CD14-positive monocyte (primary cell): ENCODE data around the gene TNNI2. TPM values are rescaled to one million over a fixed set of nuclear protein-coding genes. Genes with fewer than 3 reads are reported as not detected.

Experiments used
- DNase-seq, 3 donors: peaks; one replicate each; pipeline ENCODE4 v3.0.0-alpha.2; 2011 to 2022
- H2AFZ ChIP-seq: 2 replicates; pipeline ENCODE4 v1.6.0; 2012; ENCODE audit warnings: mild to moderate bottlenecking, low read depth, low read length, inconsistent platforms; ENCODE audit not compliant: insufficient read depth, poor library complexity, severe bottlenecking
- H3K27ac ChIP-seq, 2 donors: 1 replicate in 1 of 2; 2 replicates in 1 of 2; pipeline ENCODE4 v1.5.1; 2012 to 2013; ENCODE audit warnings: low read length in 2 of 2, control low read depth in 1 of 2, inconsistent platforms in 1 of 2, low read depth in 1 of 2, mild to moderate bottlenecking in 1 of 2
- H3K27me3 ChIP-seq, 2 donors: one replicate each; pipeline versions ENCODE4 v1.6.0 to v1.6.1; 2011 to 2013; ENCODE audit warnings: low read length in 2 of 2; ENCODE audit not compliant: control insufficient read depth in 2 of 2, insufficient read depth in 2 of 2
- H3K36me3 ChIP-seq, 2 donors: replicated peaks in 1 of 2; 1 replicate in 1 of 2; 2 replicates in 1 of 2; pipeline versions ENCODE4 v1.5.1 to v1.6.1; 2012 to 2013; ENCODE audit warnings: low read length in 2 of 2, control low read depth in 1 of 2, inconsistent platforms in 1 of 2, mild to moderate bottlenecking in 1 of 2; ENCODE audit not compliant: insufficient read depth in 2 of 2, control insufficient read depth in 1 of 2
- H3K4me1 ChIP-seq, 2 donors: 1 replicate in 1 of 2; 2 replicates in 1 of 2; pipeline versions ENCODE4 v1.5.1 to v1.6.1; 2012 to 2013; ENCODE audit warnings: low read length in 2 of 2, control low read depth in 1 of 2, inconsistent platforms in 1 of 2, mild to moderate bottlenecking in 1 of 2, moderate library complexity in 1 of 2; ENCODE audit not compliant: insufficient read depth in 2 of 2, control insufficient read depth in 1 of 2
- H3K4me2 ChIP-seq: replicated peaks from 2 replicates; pipeline ENCODE3; 2012; ENCODE audit warnings: low read length, moderate library complexity, mild to moderate bottlenecking; ENCODE audit not compliant: poor library complexity, severe bottlenecking; ENCODE audit errors: extremely low read depth
- H3K4me3 ChIP-seq, 3 experiments: fragments of 200-600 bp in 1 of 3; sonication (generic) in 1 of 3; replicated peaks in 1 of 3; 1 replicate in 2 of 3; 2 replicates in 1 of 3; pipeline ENCODE4 v1.5.1; 2011 to 2013; ENCODE audit warnings: low read length in 3 of 3, mild to moderate bottlenecking in 3 of 3, control low read depth in 2 of 3, low read depth in 2 of 3, inconsistent platforms in 1 of 3, moderate library complexity in 1 of 3
- H3K79me2 ChIP-seq: 2 replicates; pipeline ENCODE4 v1.6.0; 2012; ENCODE audit warnings: mild to moderate bottlenecking, control low read depth, inconsistent platforms, low read length, moderate library complexity; ENCODE audit not compliant: insufficient read depth
- H3K9ac ChIP-seq: 2 replicates; pipeline ENCODE4 v1.6.0; 2017; ENCODE audit warnings: low read length, mild to moderate bottlenecking; ENCODE audit not compliant: insufficient read depth, poor library complexity, severe bottlenecking
- H3K9me3 ChIP-seq, 2 donors: replicated peaks in 1 of 2; 1 replicate in 1 of 2; 2 replicates in 1 of 2; pipeline versions ENCODE4 v1.5.1 to v1.6.1; 2012 to 2013; ENCODE audit warnings: low read length in 2 of 2, control low read depth in 1 of 2; ENCODE audit not compliant: control insufficient read depth in 1 of 2, insufficient read depth in 1 of 2
- H4K20me1 ChIP-seq: 2 replicates; pipeline ENCODE4 v1.6.0; 2012; ENCODE audit warnings: mild to moderate bottlenecking, low read length, control low read depth, moderate library complexity; ENCODE audit not compliant: insufficient read depth
- H3K27ac Mint-ChIP-seq, 7 donors: one replicate each; pipeline ENCODE4 v1.8.0; 2020; ENCODE audit warnings: mild to moderate bottlenecking in 7 of 7, mixed read lengths in 7 of 7, moderate library complexity in 6 of 7, inconsistent platforms in 2 of 7
- H3K27me3 Mint-ChIP-seq, 3 donors: one replicate each; pipeline ENCODE4 v1.8.0; 2021 to 2022; ENCODE audit warnings: low read depth in 3 of 3, mild to moderate bottlenecking in 3 of 3, mixed read lengths in 3 of 3, moderate library complexity in 3 of 3, inconsistent platforms in 1 of 3
- H3K36me3 Mint-ChIP-seq, 2 donors: one replicate each; pipeline ENCODE4 v1.8.0; 2020; ENCODE audit warnings: mixed read lengths in 2 of 2, inconsistent platforms in 1 of 2, mild to moderate bottlenecking in 1 of 2
- H3K4me1 Mint-ChIP-seq: one replicate; pipeline ENCODE4 v1.8.0; 2020; ENCODE audit warnings: mild to moderate bottlenecking, mixed read lengths
- H3K4me3 Mint-ChIP-seq, 2 donors: one replicate each; pipeline ENCODE4 v1.8.0; 2020; ENCODE audit warnings: mild to moderate bottlenecking in 2 of 2, mixed read lengths in 2 of 2, moderate library complexity in 1 of 2
- H3K9me3 Mint-ChIP-seq, 7 donors: one replicate each; pipeline ENCODE4 v1.8.0; 2020 to 2022; ENCODE audit warnings: mixed read lengths in 7 of 7, mild to moderate bottlenecking in 6 of 7, moderate library complexity in 6 of 7, inconsistent platforms in 2 of 7
- WGBS: methylation state at CpG from one replicate; pipeline ENCODE4 v1.1.5; 2013; ENCODE audit warnings: missing lambda C conversion rate; ENCODE audit not compliant: insufficient coverage; 5-methylcytosine and 5-hydroxymethylcytosine counted together
- intact Hi-C, 2 donors: fragments of 100-400 bp; cut with micrococcal nuclease; formaldehyde crosslinking; loops; one replicate each; pipeline versions ENCODE4 v1.15.0 to v1.15.1; 2023
- polyA plus RNA-seq, 3 donors: library from polyadenylated mRNA; depleted of rRNA in 1 of 3; unstranded in 2 of 3; stranded (reverse) in 1 of 3; fragments of 300-500 nt in 2 of 3; fragments of >200 nt in 1 of 3; fragmentation: Illumina TruSeq in 2 of 3; gene quantifications; 1 replicate in 2 of 3; 2 replicates in 1 of 3; pipeline ENCODE4 v1.2.3, GENCODE V29; 2012 to 2021
- TF ChIP-seq, protein P1 (sequence below): fragments of 200-600 bp; IDR thresholded peaks from one replicate; pipeline ENCODE4 v1.8.0; 2022; ENCODE audit warnings: antibody characterized with exemption, mild to moderate bottlenecking

Gene TNNI2
- polyA plus RNA-seq, 3 donors = 11.4 to 45.8 (median 11.7) TPM

DNA sequence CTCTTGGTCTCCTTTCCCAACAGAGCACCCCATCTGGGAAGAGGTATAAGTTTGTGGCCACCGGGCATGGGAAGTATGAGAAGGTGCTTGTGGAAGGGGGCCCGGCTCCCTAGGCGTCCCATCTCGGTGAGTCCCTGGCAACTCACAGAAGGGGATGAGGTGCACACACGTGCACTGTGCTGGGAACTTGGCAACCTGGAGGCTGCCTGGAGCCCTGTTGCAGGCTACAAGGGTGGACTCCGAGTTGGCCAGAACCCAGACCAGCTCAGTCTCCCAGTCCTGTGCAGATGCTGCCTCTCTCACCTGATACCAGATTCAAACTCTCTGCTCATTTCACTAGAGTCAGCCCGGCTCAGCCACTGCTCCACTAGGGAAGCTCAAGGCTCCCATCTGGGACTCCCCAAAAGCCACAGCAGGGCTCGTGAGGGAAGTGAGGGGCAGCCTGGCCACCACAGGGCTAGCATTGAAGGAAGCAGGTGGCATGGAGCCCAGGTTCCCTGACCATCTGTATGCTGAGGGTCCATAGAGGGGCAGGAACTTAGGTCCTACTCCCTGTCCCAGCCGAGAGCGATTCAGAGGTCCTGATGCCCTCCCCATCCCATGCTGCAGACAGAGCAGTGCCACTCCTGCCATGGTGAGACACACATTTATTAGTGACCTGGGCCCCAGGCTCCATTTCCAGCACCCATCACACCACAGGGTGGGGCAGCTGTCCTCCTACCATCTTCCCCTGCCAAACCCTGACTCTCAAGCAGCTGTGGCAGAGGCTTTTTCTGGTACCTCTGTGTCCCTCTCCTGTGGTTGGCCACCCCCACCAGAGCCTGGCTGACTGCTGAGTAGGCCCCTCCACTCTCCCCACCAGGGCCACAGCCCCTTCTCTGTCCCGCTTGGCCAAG is 48.9 kb downstream of the TNNI2 start:
- H3K4me1 Mint-ChIP-seq = peaks cover 19% of the 10 kb centered on the region
- peaks cover 70% of the 10 kb centered on the region in 2 donors for H3K36me3 ChIP-seq
- intact Hi-C loops = loop anchor here (2.0 to 10.0 kb wide), 3 partner anchors 15 to 267 kb away; partner anchors contain the start of gene KRTAP5-6 (in 1 of the 2)
- DNase-seq = no peak
- H3K4me3 ChIP-seq = no peak overlapping the region
- H2AFZ ChIP-seq = no peak overlapping the region
- H3K9me3 ChIP-seq = no peaks in the 10 kb centered on the region
- H3K36me3 Mint-ChIP-seq = peaks cover 3 to 5% of the 10 kb centered on the region in 2 donors
- peaks cover 18 to 52% (median 24%) of the 10 kb centered on the region in 3 donors for H3K27me3 Mint-ChIP-seq
- H3K9ac ChIP-seq = no peak overlapping the region
- peaks cover 36 to 44% of the 10 kb centered on the region in 2 donors for H3K4me1 ChIP-seq
- peaks cover 0 to 26% of the 10 kb centered on the region in 2 donors for H3K27me3 ChIP-seq
- peak overlapping the region in 1 of 2 donors; percentile 82 for H3K4me3 Mint-ChIP-seq
- TF ChIP-seq, protein P1, sequence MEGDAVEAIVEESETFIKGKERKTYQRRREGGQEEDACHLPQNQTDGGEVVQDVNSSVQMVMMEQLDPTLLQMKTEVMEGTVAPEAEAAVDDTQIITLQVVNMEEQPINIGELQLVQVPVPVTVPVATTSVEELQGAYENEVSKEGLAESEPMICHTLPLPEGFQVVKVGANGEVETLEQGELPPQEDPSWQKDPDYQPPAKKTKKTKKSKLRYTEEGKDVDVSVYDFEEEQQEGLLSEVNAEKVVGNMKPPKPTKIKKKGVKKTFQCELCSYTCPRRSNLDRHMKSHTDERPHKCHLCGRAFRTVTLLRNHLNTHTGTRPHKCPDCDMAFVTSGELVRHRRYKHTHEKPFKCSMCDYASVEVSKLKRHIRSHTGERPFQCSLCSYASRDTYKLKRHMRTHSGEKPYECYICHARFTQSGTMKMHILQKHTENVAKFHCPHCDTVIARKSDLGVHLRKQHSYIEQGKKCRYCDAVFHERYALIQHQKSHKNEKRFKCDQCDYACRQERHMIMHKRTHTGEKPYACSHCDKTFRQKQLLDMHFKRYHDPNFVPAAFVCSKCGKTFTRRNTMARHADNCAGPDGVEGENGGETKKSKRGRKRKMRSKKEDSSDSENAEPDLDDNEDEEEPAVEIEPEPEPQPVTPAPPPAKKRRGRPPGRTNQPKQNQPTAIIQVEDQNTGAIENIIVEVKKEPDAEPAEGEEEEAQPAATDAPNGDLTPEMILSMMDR = no peak
- no peak overlapping the region for H3K4me2 ChIP-seq
- H3K27ac Mint-ChIP-seq = peak overlapping the region in 1 of 7 donors; percentile 45
- no peak overlapping the region for H3K27ac ChIP-seq
- no peaks in the 10 kb centered on the region for H3K79me2 ChIP-seq
- H3K9me3 Mint-ChIP-seq = peaks cover 2 to 23% (median 7%) of the 10 kb centered on the region in 7 donors
- 56% methylated on average over 11 of the region's 11 CpGs for WGBS
- H4K20me1 ChIP-seq = peaks cover 100% of the 10 kb centered on the region

DNA sequence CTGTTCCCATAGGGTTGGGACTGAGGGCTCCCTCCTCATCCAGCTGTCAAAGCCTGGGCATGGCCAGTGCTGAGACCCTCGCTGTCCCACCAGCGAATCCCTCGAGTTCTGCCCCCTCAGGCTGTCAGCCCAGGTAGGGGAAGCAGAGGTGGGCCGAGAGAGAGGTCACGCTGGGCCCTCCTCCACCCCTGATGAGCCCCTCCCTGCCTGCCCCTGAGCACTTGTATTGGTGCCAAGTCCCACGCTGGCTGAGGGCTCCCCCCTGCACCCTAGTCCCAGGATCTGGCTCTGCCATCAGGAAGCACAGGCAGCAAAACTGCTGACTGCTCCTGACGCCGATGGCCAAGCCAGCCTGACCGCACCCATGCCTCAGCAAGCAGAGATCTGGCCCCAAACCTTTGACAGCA is 49.6 kb downstream of the TNNI2 start:
- Histone ChIP-seq H3K4me1 (peaks cover 36 to 44% of the 10 kb centered on the region in 2 donors), H3K79me2 (no peaks in the 10 kb centered on the region), H3K27ac (no peak overlapping the region), H3K9ac (no peak overlapping the region), H3K4me2 (no peak overlapping the region), H4K20me1 (peaks cover 100% of the 10 kb centered on the region), H2AFZ (no peak overlapping the region), H3K4me3 (no peak overlapping the region), H3K27me3 (peaks cover 0 to 26% of the 10 kb centered on the region in 2 donors), H3K9me3 (no peaks in the 10 kb centered on the region), H3K36me3 (peaks cover 63 to 64% of the 10 kb centered on the region in 2 donors)
- Mint-ChIP-seq H3K4me1 (peaks cover 19% of the 10 kb centered on the region), H3K27me3 (peaks cover 18 to 52% (median 24%) of the 10 kb centered on the region in 3 donors), H3K9me3 (peaks cover 2 to 23% (median 7%) of the 10 kb centered on the region in 7 donors), H3K4me3 (peak overlapping the region in 1 of 2 donors; percentile 82), H3K36me3 (peaks cover 0 to 3% of the 10 kb centered on the region in 2 donors), H3K27ac (peak overlapping the region in 1 of 7 donors; percentile 21)
- TF ChIP-seq, protein P1 = no peak
- 27% methylated on average over 9 of the region's 9 CpGs for WGBS
- no peak for DNase-seq
- intact Hi-C loops = loop anchor here (2.0 to 10.0 kb wide), 3 partner anchors 16 to 266 kb away; partner anchors contain the start of gene KRTAP5-6 (in 1 of the 2)
